ENCODE data around the gene STXBP5L. TPM values are rescaled to one million over a fixed set of nuclear protein-coding genes. Genes with fewer than 3 reads are reported as not detected.

STXBP5L gene
- total RNA-seq, 1 experiment from 2014 or later: 5.9 TPM

DNA sequence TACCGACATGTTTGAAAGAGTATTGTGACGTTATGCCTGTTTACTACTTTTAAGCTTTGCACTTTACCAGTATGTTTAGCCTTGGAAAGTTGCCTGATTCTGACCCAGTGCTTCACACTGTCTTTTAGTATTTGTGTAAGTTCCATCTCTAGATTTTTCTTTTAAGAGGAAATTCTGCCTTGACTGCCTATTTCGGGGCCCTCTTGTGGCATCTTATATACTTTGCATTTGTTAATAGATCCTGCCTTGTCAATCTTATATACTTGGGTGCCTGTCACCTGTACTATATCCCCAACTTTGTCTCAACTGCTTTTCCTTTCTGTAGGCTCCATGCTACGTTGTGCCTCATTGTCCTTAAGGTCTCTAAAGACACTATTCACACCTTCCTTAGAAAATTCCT, 244.6 kb downstream of the STXBP5L start:
- DNase-seq (ENCODE audit: low spot score) (no peak), ATAC-seq (peak; percentile 44; the same call in 1 of the 2 replicates)
- TF ChIP-seq NR1H2 (CRISPR knock-in tag; IDR thresholded peaks at IDR 0.05): no peak
- TF ChIP-seq, protein P1, sequence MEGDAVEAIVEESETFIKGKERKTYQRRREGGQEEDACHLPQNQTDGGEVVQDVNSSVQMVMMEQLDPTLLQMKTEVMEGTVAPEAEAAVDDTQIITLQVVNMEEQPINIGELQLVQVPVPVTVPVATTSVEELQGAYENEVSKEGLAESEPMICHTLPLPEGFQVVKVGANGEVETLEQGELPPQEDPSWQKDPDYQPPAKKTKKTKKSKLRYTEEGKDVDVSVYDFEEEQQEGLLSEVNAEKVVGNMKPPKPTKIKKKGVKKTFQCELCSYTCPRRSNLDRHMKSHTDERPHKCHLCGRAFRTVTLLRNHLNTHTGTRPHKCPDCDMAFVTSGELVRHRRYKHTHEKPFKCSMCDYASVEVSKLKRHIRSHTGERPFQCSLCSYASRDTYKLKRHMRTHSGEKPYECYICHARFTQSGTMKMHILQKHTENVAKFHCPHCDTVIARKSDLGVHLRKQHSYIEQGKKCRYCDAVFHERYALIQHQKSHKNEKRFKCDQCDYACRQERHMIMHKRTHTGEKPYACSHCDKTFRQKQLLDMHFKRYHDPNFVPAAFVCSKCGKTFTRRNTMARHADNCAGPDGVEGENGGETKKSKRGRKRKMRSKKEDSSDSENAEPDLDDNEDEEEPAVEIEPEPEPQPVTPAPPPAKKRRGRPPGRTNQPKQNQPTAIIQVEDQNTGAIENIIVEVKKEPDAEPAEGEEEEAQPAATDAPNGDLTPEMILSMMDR (IDR thresholded peaks at IDR 0.05): 0 out of 2 replicates have a peak, but pooled peaks have one; percentile 21
- POLR2A ChIA-PET: no interaction called here
- CTCF ChIA-PET: no interaction called here
- Mint-ChIP-seq H3K4me3 (no peak overlapping the region), H3K27me3 (ENCODE audit: low read depth) (no peaks in the 10 kb centered on the region), H3K4me1 (peaks cover 30% of the 10 kb centered on the region), H3K36me3 (peaks cover 7% of the 10 kb centered on the region), H3K27ac (no peak overlapping the region), H3K9me3 (peaks cover 11% of the 10 kb centered on the region)

DNA sequence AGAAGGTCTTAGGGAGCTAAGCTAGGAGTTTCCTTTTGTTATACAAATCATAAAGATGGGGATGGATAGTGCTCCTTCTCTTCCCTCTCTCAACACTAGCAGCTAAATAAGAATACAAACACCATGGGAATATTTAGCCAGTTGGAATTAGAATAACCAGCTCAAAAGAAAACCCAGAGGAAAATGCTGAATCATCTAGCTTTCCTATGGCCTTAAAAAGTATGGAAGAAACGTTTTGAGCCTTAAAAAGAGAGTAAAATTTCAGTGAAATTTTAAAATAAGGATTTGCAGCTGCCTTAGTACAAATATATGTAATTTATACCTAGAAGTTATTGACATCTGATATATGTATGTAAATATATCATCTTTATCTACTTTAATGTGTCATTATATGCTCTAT, 245.8 kb downstream of the STXBP5L start:
- CTCF ChIA-PET: interaction anchor here (0.7 to 1.7 kb wide), 3 partner anchors 42 to 359 kb away, joined by 3 to 8 read pairs (median 4); partner anchors contain the start of gene STXBP5L
- no peak overlapping the region for H3K27ac Mint-ChIP-seq
- no peak overlapping the region for H3K4me3 Mint-ChIP-seq
- POLR2A ChIA-PET: no interaction called here
- H3K27me3 Mint-ChIP-seq (ENCODE audit: low read depth): no peaks in the 10 kb centered on the region
- no peaks in the 10 kb centered on the region for H3K36me3 Mint-ChIP-seq
- TF ChIP-seq NR1H2 (CRISPR knock-in tag; IDR thresholded peaks at IDR 0.05): no peak
- no peak for TF ChIP-seq ZNF671 (CRISPR knock-in tag; IDR thresholded peaks at IDR 0.05)
- TF ChIP-seq, protein P2, sequence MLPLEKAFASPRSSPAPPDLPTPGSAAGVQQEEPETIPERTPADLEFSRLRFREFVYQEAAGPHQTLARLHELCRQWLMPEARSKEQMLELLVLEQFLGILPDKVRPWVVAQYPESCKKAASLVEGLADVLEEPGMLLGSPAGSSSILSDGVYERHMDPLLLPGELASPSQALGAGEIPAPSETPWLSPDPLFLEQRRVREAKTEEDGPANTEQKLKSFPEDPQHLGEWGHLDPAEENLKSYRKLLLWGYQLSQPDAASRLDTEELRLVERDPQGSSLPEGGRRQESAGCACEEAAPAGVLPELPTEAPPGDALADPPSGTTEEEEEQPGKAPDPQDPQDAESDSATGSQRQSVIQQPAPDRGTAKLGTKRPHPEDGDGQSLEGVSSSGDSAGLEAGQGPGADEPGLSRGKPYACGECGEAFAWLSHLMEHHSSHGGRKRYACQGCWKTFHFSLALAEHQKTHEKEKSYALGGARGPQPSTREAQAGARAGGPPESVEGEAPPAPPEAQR (CRISPR knock-in tag; IDR thresholded peaks at IDR 0.05): no peak
- TF ChIP-seq NR3C1 (CRISPR knock-in tag; conservative IDR thresholded peaks at IDR 0.05; ENCODE audit: low read depth): no peak
- no peak for TF ChIP-seq FOXJ3 (CRISPR knock-in tag; IDR thresholded peaks at IDR 0.05; ENCODE audit: borderline replicate concordance)
- TF ChIP-seq, protein P3, sequence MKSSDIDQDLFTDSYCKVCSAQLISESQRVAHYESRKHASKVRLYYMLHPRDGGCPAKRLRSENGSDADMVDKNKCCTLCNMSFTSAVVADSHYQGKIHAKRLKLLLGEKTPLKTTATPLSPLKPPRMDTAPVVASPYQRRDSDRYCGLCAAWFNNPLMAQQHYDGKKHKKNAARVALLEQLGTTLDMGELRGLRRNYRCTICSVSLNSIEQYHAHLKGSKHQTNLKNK (CRISPR knock-in tag; IDR thresholded peaks at IDR 0.05): no peak
- TF ChIP-seq, protein P4, sequence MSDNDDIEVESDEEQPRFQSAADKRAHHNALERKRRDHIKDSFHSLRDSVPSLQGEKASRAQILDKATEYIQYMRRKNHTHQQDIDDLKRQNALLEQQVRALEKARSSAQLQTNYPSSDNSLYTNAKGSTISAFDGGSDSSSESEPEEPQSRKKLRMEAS (CRISPR knock-in tag; IDR thresholded peaks at IDR 0.05): no peak
- ATAC-seq: peak; percentile 44; the same call in 1 of the 2 replicates
- no peaks in the 10 kb centered on the region for H3K9me3 Mint-ChIP-seq
- H3K4me1 Mint-ChIP-seq: peaks cover 30% of the 10 kb centered on the region
- DNase-seq (ENCODE audit: low spot score): no peak

DNA sequence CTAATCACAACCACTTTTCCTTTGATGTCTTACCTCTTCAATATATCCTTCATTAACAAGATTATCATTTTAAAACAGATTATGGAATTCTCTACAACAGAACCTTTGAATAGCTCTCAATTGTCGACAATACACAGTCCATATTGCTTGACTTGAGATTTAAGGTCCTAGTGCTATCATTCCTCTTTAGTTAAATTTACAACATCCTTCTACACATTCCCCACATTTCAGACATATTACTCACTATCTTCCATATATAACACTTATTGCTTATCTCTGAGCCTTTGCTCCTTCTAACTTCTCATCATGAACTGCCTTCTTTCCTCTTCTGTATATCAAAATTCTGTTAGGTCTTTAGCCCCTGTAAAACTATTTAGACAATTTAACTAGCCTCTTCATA, 247.0 kb downstream of the STXBP5L start:
- Mint-ChIP-seq H3K36me3 (no peaks in the 10 kb centered on the region), H3K9me3 (no peaks in the 10 kb centered on the region), H3K4me1 (peaks cover 30% of the 10 kb centered on the region), H3K27ac (no peak overlapping the region), H3K4me3 (no peak overlapping the region), H3K27me3 (ENCODE audit: low read depth) (no peaks in the 10 kb centered on the region)
- DNase-seq (ENCODE audit: low spot score) (no peak), ATAC-seq (no peak)
- ChIA-PET CTCF (no interaction called here), POLR2A (no interaction called here)
- TF ChIP-seq, protein P5, sequence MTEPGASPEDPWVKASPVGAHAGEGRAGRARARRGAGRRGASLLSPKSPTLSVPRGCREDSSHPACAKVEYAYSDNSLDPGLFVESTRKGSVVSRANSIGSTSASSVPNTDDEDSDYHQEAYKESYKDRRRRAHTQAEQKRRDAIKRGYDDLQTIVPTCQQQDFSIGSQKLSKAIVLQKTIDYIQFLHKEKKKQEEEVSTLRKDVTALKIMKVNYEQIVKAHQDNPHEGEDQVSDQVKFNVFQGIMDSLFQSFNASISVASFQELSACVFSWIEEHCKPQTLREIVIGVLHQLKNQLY (CRISPR knock-in tag; IDR thresholded peaks at IDR 0.05): no peak
- TF ChIP-seq ZNF219 (CRISPR knock-in tag; IDR thresholded peaks at IDR 0.05; ENCODE audit: borderline replicate concordance): no peak
- no peak for TF ChIP-seq ZNF263 (CRISPR knock-in tag; IDR thresholded peaks at IDR 0.05; ENCODE audit: low read depth)
- TF ChIP-seq, protein P6, sequence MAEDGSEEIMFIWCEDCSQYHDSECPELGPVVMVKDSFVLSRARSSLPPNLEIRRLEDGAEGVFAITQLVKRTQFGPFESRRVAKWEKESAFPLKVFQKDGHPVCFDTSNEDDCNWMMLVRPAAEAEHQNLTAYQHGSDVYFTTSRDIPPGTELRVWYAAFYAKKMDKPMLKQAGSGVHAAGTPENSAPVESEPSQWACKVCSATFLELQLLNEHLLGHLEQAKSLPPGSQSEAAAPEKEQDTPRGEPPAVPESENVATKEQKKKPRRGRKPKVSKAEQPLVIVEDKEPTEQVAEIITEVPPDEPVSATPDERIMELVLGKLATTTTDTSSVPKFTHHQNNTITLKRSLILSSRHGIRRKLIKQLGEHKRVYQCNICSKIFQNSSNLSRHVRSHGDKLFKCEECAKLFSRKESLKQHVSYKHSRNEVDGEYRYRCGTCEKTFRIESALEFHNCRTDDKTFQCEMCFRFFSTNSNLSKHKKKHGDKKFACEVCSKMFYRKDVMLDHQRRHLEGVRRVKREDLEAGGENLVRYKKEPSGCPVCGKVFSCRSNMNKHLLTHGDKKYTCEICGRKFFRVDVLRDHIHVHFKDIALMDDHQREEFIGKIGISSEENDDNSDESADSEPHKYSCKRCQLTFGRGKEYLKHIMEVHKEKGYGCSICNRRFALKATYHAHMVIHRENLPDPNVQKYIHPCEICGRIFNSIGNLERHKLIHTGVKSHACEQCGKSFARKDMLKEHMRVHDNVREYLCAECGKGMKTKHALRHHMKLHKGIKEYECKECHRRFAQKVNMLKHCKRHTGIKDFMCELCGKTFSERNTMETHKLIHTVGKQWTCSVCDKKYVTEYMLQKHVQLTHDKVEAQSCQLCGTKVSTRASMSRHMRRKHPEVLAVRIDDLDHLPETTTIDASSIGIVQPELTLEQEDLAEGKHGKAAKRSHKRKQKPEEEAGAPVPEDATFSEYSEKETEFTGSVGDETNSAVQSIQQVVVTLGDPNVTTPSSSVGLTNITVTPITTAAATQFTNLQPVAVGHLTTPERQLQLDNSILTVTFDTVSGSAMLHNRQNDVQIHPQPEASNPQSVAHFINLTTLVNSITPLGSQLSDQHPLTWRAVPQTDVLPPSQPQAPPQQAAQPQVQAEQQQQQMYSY (CRISPR knock-in tag; IDR thresholded peaks at IDR 0.05): no peak
- TF ChIP-seq, protein P7, sequence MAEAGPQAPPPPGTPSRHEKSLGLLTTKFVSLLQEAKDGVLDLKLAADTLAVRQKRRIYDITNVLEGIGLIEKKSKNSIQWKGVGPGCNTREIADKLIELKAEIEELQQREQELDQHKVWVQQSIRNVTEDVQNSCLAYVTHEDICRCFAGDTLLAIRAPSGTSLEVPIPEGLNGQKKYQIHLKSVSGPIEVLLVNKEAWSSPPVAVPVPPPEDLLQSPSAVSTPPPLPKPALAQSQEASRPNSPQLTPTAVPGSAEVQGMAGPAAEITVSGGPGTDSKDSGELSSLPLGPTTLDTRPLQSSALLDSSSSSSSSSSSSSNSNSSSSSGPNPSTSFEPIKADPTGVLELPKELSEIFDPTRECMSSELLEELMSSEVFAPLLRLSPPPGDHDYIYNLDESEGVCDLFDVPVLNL (CRISPR knock-in tag; IDR thresholded peaks at IDR 0.05; ENCODE audit: borderline replicate concordance, low read depth): no peak
- no peak for TF ChIP-seq ELF4 (CRISPR knock-in tag; IDR thresholded peaks at IDR 0.05; ENCODE audit: low read depth)
- TF ChIP-seq, protein P8, sequence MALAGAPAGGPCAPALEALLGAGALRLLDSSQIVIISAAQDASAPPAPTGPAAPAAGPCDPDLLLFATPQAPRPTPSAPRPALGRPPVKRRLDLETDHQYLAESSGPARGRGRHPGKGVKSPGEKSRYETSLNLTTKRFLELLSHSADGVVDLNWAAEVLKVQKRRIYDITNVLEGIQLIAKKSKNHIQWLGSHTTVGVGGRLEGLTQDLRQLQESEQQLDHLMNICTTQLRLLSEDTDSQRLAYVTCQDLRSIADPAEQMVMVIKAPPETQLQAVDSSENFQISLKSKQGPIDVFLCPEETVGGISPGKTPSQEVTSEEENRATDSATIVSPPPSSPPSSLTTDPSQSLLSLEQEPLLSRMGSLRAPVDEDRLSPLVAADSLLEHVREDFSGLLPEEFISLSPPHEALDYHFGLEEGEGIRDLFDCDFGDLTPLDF (CRISPR knock-in tag; IDR thresholded peaks at IDR 0.05): no peak
- TF ChIP-seq IRF2 (CRISPR knock-in tag; IDR thresholded peaks at IDR 0.05; ENCODE audit: borderline replicate concordance, low read depth): no peak
- TF ChIP-seq, protein P9, sequence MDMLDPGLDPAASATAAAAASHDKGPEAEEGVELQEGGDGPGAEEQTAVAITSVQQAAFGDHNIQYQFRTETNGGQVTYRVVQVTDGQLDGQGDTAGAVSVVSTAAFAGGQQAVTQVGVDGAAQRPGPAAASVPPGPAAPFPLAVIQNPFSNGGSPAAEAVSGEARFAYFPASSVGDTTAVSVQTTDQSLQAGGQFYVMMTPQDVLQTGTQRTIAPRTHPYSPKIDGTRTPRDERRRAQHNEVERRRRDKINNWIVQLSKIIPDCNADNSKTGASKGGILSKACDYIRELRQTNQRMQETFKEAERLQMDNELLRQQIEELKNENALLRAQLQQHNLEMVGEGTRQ (CRISPR knock-in tag; IDR thresholded peaks at IDR 0.05): no peak
- TF ChIP-seq, protein P10, sequence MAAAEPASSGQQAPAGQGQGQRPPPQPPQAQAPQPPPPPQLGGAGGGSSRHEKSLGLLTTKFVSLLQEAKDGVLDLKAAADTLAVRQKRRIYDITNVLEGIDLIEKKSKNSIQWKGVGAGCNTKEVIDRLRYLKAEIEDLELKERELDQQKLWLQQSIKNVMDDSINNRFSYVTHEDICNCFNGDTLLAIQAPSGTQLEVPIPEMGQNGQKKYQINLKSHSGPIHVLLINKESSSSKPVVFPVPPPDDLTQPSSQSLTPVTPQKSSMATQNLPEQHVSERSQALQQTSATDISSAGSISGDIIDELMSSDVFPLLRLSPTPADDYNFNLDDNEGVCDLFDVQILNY (CRISPR knock-in tag; IDR thresholded peaks at IDR 0.05): no peak
- TF ChIP-seq MXD4 (CRISPR knock-in tag; IDR thresholded peaks at IDR 0.05; ENCODE audit: borderline replicate concordance): no peak

All from WTC11 (cell line).